ENCODE results near the gene HDAC1.
"Not testable (repeated sequence)": the region's sequence is repeated elsewhere in the genome, so short reads cannot be mapped to it uniquely, and the experiment has no call there.

Gene HDAC1

GRCh38 chr1:32274646-32275340 lies 17.1 kb upstream of the HDAC1 start:
- no peak for DNase-seq (ENCODE audit: low spot score)

DNA sequence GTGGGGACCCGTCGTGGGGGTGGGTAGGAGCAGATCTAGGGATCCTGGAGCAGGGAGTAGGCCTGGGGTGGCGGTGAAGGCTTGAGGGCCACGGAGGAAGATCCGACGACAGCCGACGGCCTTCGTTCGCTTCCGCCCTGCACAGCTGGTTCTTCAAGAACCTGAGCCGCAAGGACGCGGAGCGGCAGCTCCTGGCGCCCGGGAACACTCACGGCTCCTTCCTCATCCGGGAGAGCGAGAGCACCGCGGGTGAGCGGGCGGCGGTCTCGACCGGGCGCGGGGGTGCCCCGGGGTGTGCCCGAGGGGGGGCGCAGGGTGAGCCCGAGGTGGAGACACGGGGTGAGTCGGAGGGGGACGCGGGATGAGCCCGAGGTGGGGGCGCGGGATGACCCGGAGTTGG lies 16.5 kb upstream of the HDAC1 start:
- DNase-seq (ENCODE audit: low spot score), result no peak

- no peak for DNase-seq (ENCODE audit: low spot score)
Observed at GRCh38 chr1:32276032-32276782, 15.7 kb upstream of the HDAC1 start.

DNA sequence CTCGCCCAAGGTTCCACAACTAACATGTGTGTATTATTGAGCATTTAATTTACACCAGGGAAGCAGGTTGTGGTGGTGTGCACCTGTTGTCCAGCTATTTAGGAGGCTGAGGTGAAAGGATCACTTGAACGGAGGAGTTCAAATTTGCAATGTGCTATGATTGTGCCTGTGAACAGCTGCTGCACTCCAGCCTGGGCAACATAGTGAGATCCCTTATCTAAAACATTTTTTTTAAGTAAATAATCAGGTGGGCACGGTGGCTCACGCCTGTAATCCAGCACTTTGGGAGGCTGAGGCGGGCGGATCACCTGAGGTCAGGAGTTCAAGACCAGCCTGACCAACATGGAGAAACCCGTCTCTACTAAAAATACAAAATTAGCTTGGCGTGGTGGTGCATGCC lies 7.1 kb upstream of the HDAC1 start:
- not testable (repeated sequence) for DNase-seq (ENCODE audit: low spot score)

DNA sequence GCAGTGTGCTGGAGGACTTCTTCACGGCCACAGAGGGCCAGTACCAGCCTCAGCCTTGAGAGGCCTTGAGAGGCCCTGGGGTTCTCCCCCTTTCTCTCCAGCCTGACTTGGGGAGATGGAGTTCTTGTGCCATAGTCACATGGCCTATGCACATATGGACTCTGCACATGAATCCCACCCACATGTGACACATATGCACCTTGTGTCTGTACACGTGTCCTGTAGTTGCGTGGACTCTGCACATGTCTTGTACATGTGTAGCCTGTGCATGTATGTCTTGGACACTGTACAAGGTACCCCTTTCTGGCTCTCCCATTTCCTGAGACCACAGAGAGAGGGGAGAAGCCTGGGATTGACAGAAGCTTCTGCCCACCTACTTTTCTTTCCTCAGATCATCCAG lies 6.2 kb upstream of the HDAC1 start:
- DNase-seq (ENCODE audit: low spot score), result no peak

- DNase-seq (ENCODE audit: low spot score), result no peak
Observed at GRCh38 chr1:32286763-32287162, 5.1 kb upstream of the HDAC1 start.

DNA sequence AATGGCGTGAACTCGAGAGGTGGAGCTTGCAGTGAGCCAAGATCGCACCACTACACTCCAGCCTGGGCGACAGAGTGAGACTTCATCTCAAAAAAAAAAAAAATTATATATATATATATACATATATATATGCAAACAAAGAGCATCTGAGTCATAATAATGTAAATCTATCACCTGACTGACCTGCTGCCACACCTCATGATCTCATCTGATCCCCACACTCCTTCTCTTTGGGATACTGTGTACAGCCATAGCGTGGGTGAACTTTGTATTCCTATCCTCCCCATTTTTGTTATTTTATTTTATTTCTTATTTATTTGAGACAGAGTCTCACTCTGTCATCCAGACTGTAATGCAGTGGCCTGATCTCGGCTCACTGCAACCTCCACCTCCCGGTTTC lies 2.6 kb upstream of the HDAC1 start:
- DNase-seq (ENCODE audit: low spot score), result no peak

GRCh38 chr1:32291145-32291707 lies 657 bp upstream of the HDAC1 start:
- DNase-seq (ENCODE audit: low spot score), result no peak

DNA sequence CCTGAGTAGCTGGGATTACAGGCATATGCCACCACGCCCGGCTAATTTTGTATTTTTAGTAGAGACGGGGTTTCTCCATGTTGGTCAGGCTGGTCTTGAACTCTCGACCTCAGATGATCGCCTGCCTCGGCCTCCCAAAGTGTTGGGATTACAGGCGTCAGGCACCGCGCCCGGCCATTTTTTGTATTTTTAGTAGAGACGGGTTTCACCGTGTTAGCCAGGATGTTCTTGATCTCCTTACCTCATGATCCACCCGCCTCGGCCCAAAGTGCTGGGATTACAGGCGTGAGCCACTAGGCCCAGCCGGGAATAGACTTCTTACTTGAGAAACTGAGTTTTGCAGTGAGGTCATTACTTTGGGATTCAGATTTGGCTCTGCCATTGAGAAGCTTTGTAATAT lies 6.3 kb downstream of the HDAC1 start:
- not testable (repeated sequence) for DNase-seq (ENCODE audit: low spot score)

DNA sequence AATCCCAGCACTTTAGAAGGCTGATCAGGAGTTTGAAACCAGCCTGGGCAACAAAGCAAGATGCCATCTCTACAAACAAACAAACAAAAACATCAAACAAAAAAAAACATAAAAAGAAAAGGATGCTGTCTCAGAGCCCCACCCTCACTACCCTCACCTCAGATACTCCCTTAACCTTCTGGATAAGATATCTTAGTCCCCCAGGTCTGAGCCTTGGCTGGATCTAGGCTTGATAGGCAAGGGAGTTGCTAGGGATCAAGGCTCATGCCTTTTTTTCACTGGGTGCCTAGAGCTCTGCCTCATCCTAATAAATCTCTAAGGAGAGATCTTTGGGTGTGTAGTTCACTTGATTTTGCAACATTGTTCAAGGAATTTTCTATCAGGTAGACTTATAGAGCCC lies 7.4 kb downstream of the HDAC1 start:
- DNase-seq (ENCODE audit: low spot score), result no peak

DNA sequence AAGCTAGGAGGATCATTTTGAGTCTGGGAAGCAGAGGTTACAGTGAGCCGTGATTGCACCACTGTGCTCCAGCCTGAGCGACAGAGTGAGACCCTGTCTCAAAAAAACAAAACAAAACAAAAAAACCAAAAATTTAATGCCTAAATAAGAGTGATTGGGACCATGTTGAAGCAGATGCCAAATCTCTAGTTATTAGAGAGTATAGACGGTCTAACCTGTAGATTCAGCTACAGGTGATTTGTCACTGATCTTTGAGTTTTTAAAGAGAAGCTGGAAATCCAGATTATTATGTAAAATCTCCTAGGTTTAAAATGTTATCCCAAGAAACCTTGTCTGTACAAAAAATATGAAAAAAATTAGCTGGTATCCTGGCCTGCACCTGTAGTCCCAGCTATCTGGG lies 11.5 kb downstream of the HDAC1 start:
- DNase-seq (ENCODE audit: low spot score), result no peak

DNA sequence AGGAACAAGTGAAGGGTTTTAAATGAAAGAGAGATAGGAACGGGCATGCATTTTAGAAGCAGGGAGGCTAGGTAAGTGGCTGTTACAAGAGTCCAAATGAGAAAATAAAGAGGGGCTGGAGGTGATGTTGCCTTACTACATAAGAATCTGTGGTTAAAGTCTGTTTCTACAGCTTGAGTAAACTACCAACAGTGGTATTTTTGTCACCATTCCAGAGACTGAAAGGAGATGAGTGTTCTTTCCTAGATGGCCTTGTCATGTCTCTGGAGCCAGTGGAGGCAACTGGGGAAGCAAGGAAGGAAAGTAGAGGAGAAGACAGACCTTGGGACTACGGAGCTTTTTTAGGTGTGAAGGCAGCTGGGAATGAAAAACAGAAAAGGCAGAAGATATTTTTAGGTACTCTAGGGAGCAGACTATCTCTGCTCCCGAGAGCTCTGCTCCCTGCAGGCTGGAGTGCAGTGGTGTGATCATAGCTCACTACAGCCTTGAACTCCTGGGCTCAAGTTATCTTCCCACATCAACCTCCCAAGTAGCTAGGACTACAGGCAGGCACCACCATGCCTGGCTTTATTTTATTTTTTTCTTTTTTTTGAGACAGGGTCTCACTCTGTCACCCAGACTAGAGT lies 12.2 kb downstream of the HDAC1 start:
- no peak for DNase-seq (ENCODE audit: low spot score)

- DNase-seq (ENCODE audit: low spot score), result no peak
Observed at GRCh38 chr1:32305310-32305709, 13.4 kb downstream of the HDAC1 start.

GRCh38 chr1:32307324-32307723 lies 15.4 kb downstream of the HDAC1 start:
- no peak for DNase-seq (ENCODE audit: low spot score)

DNA sequence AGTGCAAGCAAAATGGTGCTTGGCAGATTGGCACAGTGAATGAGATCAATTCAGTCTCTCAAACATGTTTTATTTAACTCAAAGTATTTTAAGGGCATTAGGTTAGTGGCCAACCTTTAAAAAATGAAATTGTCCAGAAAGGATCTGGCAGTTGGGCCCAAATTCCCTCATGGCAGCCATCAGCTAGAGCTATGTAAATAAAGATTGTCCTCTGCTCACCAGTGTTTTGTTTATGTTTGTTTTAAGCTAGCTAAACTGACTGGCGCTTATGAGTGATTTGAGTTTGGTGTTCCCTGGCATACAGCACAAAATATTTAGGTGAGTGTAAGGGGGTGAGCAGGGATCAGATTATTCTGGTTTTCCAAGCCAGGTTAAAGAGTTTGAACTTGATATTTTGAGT lies 18.1 kb downstream of the HDAC1 start:
- DNase-seq (ENCODE audit: low spot score), result no peak

DNA sequence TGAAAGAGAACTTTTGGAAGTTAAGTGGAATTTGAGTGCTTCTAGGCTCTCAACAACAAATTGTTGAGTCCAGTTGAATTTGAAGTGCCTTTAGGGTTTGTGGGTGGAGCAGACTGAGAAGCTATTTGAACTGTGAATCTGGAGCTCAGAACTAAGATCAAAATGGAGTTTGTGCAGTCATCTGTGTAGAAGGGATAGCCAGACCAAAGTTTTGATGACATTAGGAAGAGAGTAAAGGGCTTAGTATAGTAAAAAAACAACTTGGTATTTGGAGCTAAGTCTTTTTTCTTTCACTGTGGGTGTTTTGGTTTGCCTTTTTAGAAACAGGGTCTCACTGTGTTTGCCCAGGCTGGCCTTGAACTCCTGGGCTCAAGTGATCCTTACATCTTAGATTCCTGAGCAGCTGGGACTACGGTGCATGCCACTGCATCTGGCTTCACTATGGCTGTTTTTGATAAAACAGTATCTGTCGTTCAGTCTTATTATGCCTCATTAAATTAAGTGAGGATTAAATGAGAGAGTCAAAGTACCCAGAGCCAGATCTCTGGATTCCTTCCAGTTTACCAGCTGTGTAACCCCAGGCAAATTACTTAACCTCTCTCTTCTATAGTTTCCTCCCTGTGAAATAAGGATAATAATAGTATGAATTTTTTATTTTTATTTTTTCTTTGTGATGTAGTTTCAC lies 20.0 kb downstream of the HDAC1 start:
- no peak for DNase-seq (ENCODE audit: low spot score)

DNA sequence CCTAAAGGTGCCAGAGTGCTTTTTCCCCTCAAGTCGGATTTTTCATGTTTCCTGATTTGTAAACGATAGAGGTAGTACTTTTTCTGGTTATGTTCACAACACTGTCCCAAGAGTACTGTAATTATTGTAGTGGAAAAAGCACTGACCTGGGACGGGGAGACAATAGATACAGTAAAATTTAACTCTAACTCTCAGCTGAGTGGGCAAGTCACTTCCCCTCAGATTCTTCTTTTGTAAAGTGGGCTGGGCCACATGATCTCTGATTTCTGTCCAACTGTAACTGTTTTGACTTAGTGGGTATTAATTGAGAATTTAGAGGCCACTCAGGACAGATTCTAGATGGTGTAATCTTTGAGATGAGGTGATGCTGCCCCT lies 25.0 kb downstream of the HDAC1 start:
- DNase-seq (ENCODE audit: low spot score), result no peak

DNA sequence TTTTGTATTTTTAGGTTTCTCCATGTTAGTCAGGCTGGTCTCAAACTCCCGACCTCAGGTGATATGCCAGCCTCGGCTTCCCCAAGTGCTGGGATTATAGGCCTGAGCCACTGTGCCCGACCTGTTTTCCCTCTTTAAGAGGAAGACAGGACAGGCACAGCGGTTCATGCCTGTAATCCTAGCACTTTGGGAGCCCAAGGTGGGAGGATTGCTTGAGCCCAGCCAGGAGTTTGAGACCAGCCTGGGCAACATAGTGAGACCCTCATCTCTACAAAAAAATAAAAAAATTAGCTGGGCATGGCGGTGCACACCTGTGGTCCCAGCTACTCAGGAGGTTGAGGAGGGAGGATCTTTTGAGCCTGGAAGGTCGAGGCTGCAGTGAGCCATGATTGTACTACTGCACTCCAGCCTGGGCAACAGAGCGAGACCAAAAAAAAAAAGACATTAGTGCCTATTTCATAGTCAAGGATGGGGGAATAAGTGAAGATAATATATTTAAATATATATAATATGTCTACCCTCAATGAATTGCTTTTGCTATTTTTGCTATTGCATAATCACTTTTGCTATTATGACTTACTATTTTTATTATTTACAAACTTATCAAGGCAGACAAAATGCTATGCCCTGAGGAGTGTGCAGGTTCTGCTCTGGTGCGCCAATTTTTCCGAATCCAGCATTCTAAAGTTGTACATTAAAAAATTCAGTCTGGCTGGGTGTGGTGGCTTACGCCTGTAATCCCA lies 26.4 kb downstream of the HDAC1 start:
- DNase-seq (ENCODE audit: low spot score), result no peak

- DNase-seq (ENCODE audit: low spot score), result no peak
Observed at GRCh38 chr1:32321712-32322291, 29.9 kb downstream of the HDAC1 start.

GRCh38 chr1:32327204-32327603 lies 35.3 kb downstream of the HDAC1 start:
- DNase-seq (ENCODE audit: low spot score), result no peak

- DNase-seq (ENCODE audit: low spot score), result no peak
Observed at GRCh38 chr1:32329931-32330466, 38.1 kb downstream of the HDAC1 start.

Data from iPS-NIHi11 (cell line).